Ishikawa (cell line): ENCODE measurements around the gene MBOAT2.

Experiments used
- CREB1 ChIP-seq: IDR thresholded peaks from 2 replicates; pipeline ENCODE4 v1.6.1; 2012; ENCODE audit warnings: low read depth
- EGR1 ChIP-seq: IDR thresholded peaks from 2 replicates; pipeline ENCODE4 v1.6.1; 2012
- EP300 ChIP-seq: IDR thresholded peaks from 2 replicates; pipeline ENCODE4 v1.6.1; 2012; ENCODE audit warnings: borderline replicate concordance
- MAX ChIP-seq: IDR thresholded peaks from 2 replicates; pipeline ENCODE4 v1.6.1; 2012
- RAD21 ChIP-seq: IDR thresholded peaks from 2 replicates; pipeline ENCODE4 v1.6.1; 2012; ENCODE audit warnings: low read depth
- REST ChIP-seq: IDR thresholded peaks from 2 replicates; pipeline ENCODE4 v1.6.1; 2012; ENCODE audit warnings: low read depth, mild to moderate bottlenecking
- TAF1 ChIP-seq: IDR thresholded peaks from 2 replicates; pipeline ENCODE4 v1.6.1; 2012; ENCODE audit warnings: low read depth, mild to moderate bottlenecking
- TCF12 ChIP-seq: IDR thresholded peaks from 2 replicates; pipeline ENCODE4 v1.6.1; 2012; ENCODE audit warnings: low read depth
- YY1 ChIP-seq: IDR thresholded peaks from 2 replicates; pipeline ENCODE4 v1.6.1; 2012; ENCODE audit warnings: low read depth

- TF ChIP-seq RAD21, result no peak
- TF ChIP-seq EP300, result no peak
- no peak for TF ChIP-seq MAX
- no peak for TF ChIP-seq YY1
- no peak for TF ChIP-seq CREB1
- TF ChIP-seq REST, result no peak
- TF ChIP-seq TCF12, result no peak
- TF ChIP-seq EGR1, result no peak
- no peak for TF ChIP-seq TAF1
Measured at GRCh38 chr2:8833853-8834252, 169.6 kb downstream of the MBOAT2 start.
